Measurements from ENCODE around the gene CDYL.

DNA sequence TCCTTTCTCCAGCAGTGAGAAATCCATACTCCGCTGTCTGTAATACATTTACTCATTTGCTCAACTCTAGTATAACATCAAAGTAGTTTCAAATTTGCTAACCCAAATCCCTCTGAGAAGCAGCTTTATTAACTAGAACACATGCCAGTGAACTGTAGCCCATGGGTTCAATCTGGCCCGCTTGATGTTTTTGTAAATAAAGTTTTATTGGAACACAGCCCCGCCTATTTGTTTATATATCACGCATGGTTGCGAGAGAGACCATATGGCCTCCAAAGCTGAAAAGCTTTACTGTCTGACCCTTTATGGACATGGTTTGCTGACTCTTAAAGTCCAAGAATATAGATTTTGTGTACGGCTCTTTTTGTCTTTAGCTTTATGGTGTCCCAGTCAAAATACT is 32.2 kb downstream of the CDYL start:
- TF ChIP-seq GATA2 (IDR thresholded peaks at IDR 0.05; ENCODE audit: low read depth, low read length): no peak
- no peak for TF ChIP-seq GATA3 (IDR thresholded peaks at IDR 0.05; ENCODE audit: low read depth, low read length)
